Neural progenitor cell (in vitro differentiated cells): ENCODE results near the gene PEX26. TPM values are rescaled to one million over a fixed set of nuclear protein-coding genes. Genes with fewer than 3 reads are reported as not detected.

Source experiments
- DNase-seq: peaks from one replicate; pipeline ENCODE4 v3.0.0-alpha.2; 2016; ENCODE audit warnings: low spot score
- H2AFZ ChIP-seq: fragments of 200-600 bp; sonication (generic); replicated peaks from 2 replicates; pipeline ENCODE4 v1.6.1; 2016; ENCODE audit warnings: antibody characterized with exemption
- H3F3A ChIP-seq: fragments of 200-600 bp; sonication (generic); 2 replicates; pipeline ENCODE4 v1.6.1; 2016; ENCODE audit warnings: antibody characterized with exemption, low read depth
- H3K27ac ChIP-seq: fragments of 200-600 bp; sonication (generic); 2 replicates; pipeline ENCODE4 v1.5.1; 2016; ENCODE audit warnings: mild to moderate bottlenecking
- H3K27me3 ChIP-seq: fragments of 200-600 bp; sonication (generic); 2 replicates; pipeline ENCODE4 v1.6.1; 2016; ENCODE audit warnings: mild to moderate bottlenecking, moderate library complexity
- H3K36me3 ChIP-seq: fragments of 200-600 bp; sonication (generic); 2 replicates; pipeline ENCODE4 v1.5.1; 2016
- H3K4me1 ChIP-seq: fragments of 200-600 bp; sonication (generic); 2 replicates; pipeline ENCODE4 v1.6.1; 2016; ENCODE audit warnings: mixed run types
- H3K4me2 ChIP-seq: fragments of 200-600 bp; sonication (generic); 2 replicates; pipeline ENCODE4 v1.6.1; 2016
- H3K4me3 ChIP-seq: fragments of 200-600 bp; sonication (generic); 2 replicates; pipeline ENCODE4 v1.5.1; 2016
- H3K79me2 ChIP-seq: fragments of 200-600 bp; sonication (generic); 2 replicates; pipeline ENCODE4 v1.6.1; 2016; ENCODE audit warnings: low read depth
- H3K9ac ChIP-seq: fragments of 200-600 bp; sonication (generic); 2 replicates; pipeline ENCODE4 v1.6.1; 2016
- H3K9me3 ChIP-seq: fragments of 200-600 bp; sonication (generic); 2 replicates; pipeline ENCODE4 v1.5.1; 2016; ENCODE audit warnings: low read depth
- H4K20me1 ChIP-seq: fragments of 200-600 bp; sonication (generic); 2 replicates; pipeline ENCODE4 v1.6.1; 2016; ENCODE audit warnings: low read depth
- H3K27ac Mint-ChIP-seq: 3 replicates; pipeline ENCODE4 v1.8.0; 2021; ENCODE audit warnings: mixed read lengths
- H3K27me3 Mint-ChIP-seq: 2 replicates; pipeline ENCODE4 v1.8.0; 2022; ENCODE audit warnings: low read depth, mild to moderate bottlenecking, inconsistent platforms, moderate library complexity, mixed read lengths; ENCODE audit not compliant: insufficient read depth
- H3K36me3 Mint-ChIP-seq: 3 replicates; pipeline ENCODE4 v1.8.0; 2021; ENCODE audit warnings: mixed read lengths
- H3K4me1 Mint-ChIP-seq: 3 replicates; pipeline ENCODE4 v1.8.0; 2021; ENCODE audit warnings: mixed read lengths
- H3K4me3 Mint-ChIP-seq: 3 replicates; pipeline ENCODE4 v1.8.0; 2021; ENCODE audit warnings: mild to moderate bottlenecking, moderate library complexity, mixed read lengths
- H3K9me3 Mint-ChIP-seq: 3 replicates; pipeline ENCODE4 v1.8.0; 2020; ENCODE audit warnings: mixed read lengths
- CTCF ChIP-seq: fragments of 200-600 bp; sonication (generic); IDR thresholded peaks from 2 replicates; pipeline ENCODE4 v1.5.1; 2017; ENCODE audit warnings: antibody characterized with exemption, mild to moderate bottlenecking
- EZH2 ChIP-seq: fragments of 200-600 bp; sonication (generic); IDR thresholded peaks from 2 replicates; pipeline ENCODE4 v1.6.1; 2017; ENCODE audit warnings: antibody characterized with exemption, mild to moderate bottlenecking, moderate library complexity
- EZH2phosphoT487 ChIP-seq: fragments of 200-600 bp; sonication (generic); IDR thresholded peaks from 2 replicates; pipeline ENCODE4 v1.6.1; 2017; ENCODE audit warnings: antibody characterized with exemption
- total RNA-seq: library from RNA; depleted of rRNA; stranded (reverse); fragments of >200 nt; gene quantifications from 2 replicates; pipeline ENCODE4 v1.2.3, GENCODE V29; 2015; ENCODE audit warnings: low replicate concordance

Gene PEX26
- total RNA-seq, 1 donor from 2014 or later, result 22.9 TPM

- no peak overlapping the region for H3K4me3 ChIP-seq
- Mint-ChIP-seq H3K27ac (peak overlapping the region; percentile 72), H3K27me3 (peaks cover 2% of the 10 kb centered on the region), H3K4me1 (peaks cover 5% of the 10 kb centered on the region), H3K4me3 (no peak overlapping the region), H3K9me3 (no peaks in the 10 kb centered on the region), H3K36me3 (peaks cover 12% of the 10 kb centered on the region)
- DNase-seq, result no peak
- no peak overlapping the region for H3K27ac ChIP-seq
- no peaks in the 10 kb centered on the region for H3K79me2 ChIP-seq
- H3K9ac ChIP-seq, result no peak overlapping the region
- H3K4me1 ChIP-seq, result no peaks in the 10 kb centered on the region
- no peaks in the 10 kb centered on the region for H3K9me3 ChIP-seq
- H3F3A ChIP-seq, result no peaks in the 10 kb centered on the region
- H3K36me3 ChIP-seq, result no peaks in the 10 kb centered on the region
- TF ChIP-seq CTCF (no peak), EZH2phosphoT487 (no peak), EZH2 (no peak)
- no peak overlapping the region for H3K4me2 ChIP-seq
- no peak overlapping the region for H2AFZ ChIP-seq
- H3K27me3 ChIP-seq, result no peaks in the 10 kb centered on the region
- H4K20me1 ChIP-seq, result no peaks in the 10 kb centered on the region
Measured at GRCh38 chr22:18093661-18094060, 15.9 kb downstream of the PEX26 start.

GRCh38 chr22:18095101-18095805 lies 17.5 kb downstream of the PEX26 start:
- no peaks in the 10 kb centered on the region for H3K79me2 ChIP-seq
- no peaks in the 10 kb centered on the region for H3K27me3 ChIP-seq
- no peak overlapping the region for H3K27ac Mint-ChIP-seq
- no peak overlapping the region for H2AFZ ChIP-seq
- no peak for TF ChIP-seq CTCF
- no peak for TF ChIP-seq EZH2phosphoT487
- no peak for TF ChIP-seq EZH2
- no peak overlapping the region for H3K4me2 ChIP-seq
- H3K27ac ChIP-seq, result no peak overlapping the region
- H3K27me3 Mint-ChIP-seq, result peaks cover 2% of the 10 kb centered on the region
- no peaks in the 10 kb centered on the region for H3K36me3 ChIP-seq
- H3F3A ChIP-seq, result no peaks in the 10 kb centered on the region
- H3K9ac ChIP-seq, result no peak overlapping the region
- H3K4me1 Mint-ChIP-seq, result peaks cover 5% of the 10 kb centered on the region
- no peaks in the 10 kb centered on the region for H3K9me3 Mint-ChIP-seq
- no peaks in the 10 kb centered on the region for H4K20me1 ChIP-seq
- no peak overlapping the region for H3K4me3 ChIP-seq
- H3K36me3 Mint-ChIP-seq, result peaks cover 9% of the 10 kb centered on the region
- no peaks in the 10 kb centered on the region for H3K9me3 ChIP-seq
- no peak overlapping the region for H3K4me3 Mint-ChIP-seq
- DNase-seq, result no peak
- H3K4me1 ChIP-seq, result no peaks in the 10 kb centered on the region

GRCh38 chr22:18096823-18097222 lies 19.0 kb downstream of the PEX26 start:
- Mint-ChIP-seq H3K36me3 (peaks cover 6% of the 10 kb centered on the region), H3K4me3 (no peak overlapping the region), H3K4me1 (peaks cover 5% of the 10 kb centered on the region), H3K27me3 (no peaks in the 10 kb centered on the region), H3K27ac (no peak overlapping the region), H3K9me3 (no peaks in the 10 kb centered on the region)
- Histone ChIP-seq H3K4me3 (no peak overlapping the region), H3K27ac (no peak overlapping the region), H3K27me3 (no peaks in the 10 kb centered on the region), H3F3A (no peaks in the 10 kb centered on the region), H3K9ac (no peak overlapping the region), H3K9me3 (no peaks in the 10 kb centered on the region), H3K4me2 (no peak overlapping the region), H3K4me1 (no peaks in the 10 kb centered on the region), H3K36me3 (no peaks in the 10 kb centered on the region), H3K79me2 (no peaks in the 10 kb centered on the region), H2AFZ (no peak overlapping the region), H4K20me1 (no peaks in the 10 kb centered on the region)
- no peak for DNase-seq
- no peak for TF ChIP-seq CTCF
- no peak for TF ChIP-seq EZH2
- no peak for TF ChIP-seq EZH2phosphoT487
